ENCODE results near the gene TMEM181.

DNA sequence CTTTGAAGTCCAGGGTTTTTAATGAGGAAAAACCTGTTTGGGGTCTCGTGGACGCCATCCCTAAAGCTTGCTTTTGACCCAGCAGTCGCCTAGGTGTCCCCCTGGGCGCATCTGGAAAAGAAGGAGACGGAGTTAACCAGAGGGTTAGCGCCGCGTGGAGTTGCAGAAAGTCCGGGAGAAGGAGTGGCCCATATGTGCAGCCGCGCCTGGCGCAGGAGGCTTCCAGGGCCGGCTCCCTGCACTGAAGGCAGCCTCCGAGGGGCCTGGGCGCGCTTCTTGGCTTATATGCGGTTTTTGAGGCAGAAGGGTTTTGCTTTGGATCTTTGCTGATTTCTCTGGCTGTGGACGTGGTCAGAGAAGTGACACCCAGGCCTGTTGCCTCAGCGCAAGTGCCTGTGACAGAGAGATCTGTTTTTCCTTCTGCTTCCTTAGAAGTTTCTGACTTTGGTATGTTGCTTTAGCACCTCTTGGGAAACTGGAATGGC lies 987 bp downstream of the TMEM181 start:
- TF ChIP-seq POLR2A (IDR thresholded peaks at IDR 0.05; ENCODE audit: low read depth, low read length) (no peak), POLR2AphosphoS5 (IDR thresholded peaks at IDR 0.05; ENCODE audit: low read depth, low read length) (no peak), TAF1 (IDR thresholded peaks at IDR 0.05; ENCODE audit: low read depth, low read length) (no peak), POU2F2 (IDR thresholded peaks at IDR 0.05; ENCODE audit: low read depth, low read length) (no peak)
